ENCODE results near the gene MORN3.
"Not testable (repeated sequence)": the region's sequence is repeated elsewhere in the genome, so short reads cannot be mapped to it uniquely, and the experiment has no call there.

Gene MORN3

GRCh38 chr12:121689430-121689829 lies 20.0 kb upstream of the MORN3 start:
- H3K27ac ChIP-seq (replicated peaks): no peak overlapping the region
- no peak for DNase-seq (ENCODE audit: low read depth in 1 of 2, low spot score in 1 of 2)
- TF ChIP-seq CTCF (IDR thresholded peaks at IDR 0.05; ENCODE audit: insufficient read depth, low read length) (no peak), SPI1 (IDR thresholded peaks at IDR 0.05; ENCODE audit: borderline replicate concordance, low read depth) (no peak), REST (IDR thresholded peaks at IDR 0.05; ENCODE audit: insufficient replicate concordance, low read depth) (no peak)
- no peaks in the 10 kb centered on the region for H3K27me3 ChIP-seq (ENCODE audit: insufficient read depth, poor library complexity, severe bottlenecking)
- no peak overlapping the region for H3K4me3 ChIP-seq (replicated peaks; ENCODE audit: insufficient read depth, low read length)

GRCh38 chr12:121688966-121689365 lies 19.5 kb upstream of the MORN3 start:
- TF ChIP-seq POLR2AphosphoS5 (IDR thresholded peaks at IDR 0.05; ENCODE audit: low read depth): no peak
- no peak for DNase-seq (ENCODE audit: low read depth in 1 of 2, low spot score in 1 of 2)
- no peaks in the 10 kb centered on the region for H3K27me3 ChIP-seq (ENCODE audit: insufficient read depth, poor library complexity, severe bottlenecking)
- no peak overlapping the region for H3K27ac ChIP-seq (replicated peaks)
- H3K4me3 ChIP-seq (replicated peaks; ENCODE audit: insufficient read depth, low read length): no peak overlapping the region

- H3K27ac ChIP-seq (replicated peaks); H3K4me3 ChIP-seq (replicated peaks; ENCODE audit: insufficient read depth, low read length); H3K27me3 ChIP-seq (ENCODE audit: insufficient read depth, poor library complexity, severe bottlenecking); DNase-seq (ENCODE audit: low read depth in 1 of 2, low spot score in 1 of 2): not testable (repeated sequence)
Measured at GRCh38 chr12:121679661-121680197, 10.3 kb upstream of the MORN3 start.

GRCh38 chr12:121678716-121679300 lies 9.4 kb upstream of the MORN3 start:
- Histone ChIP-seq H3K27me3 (ENCODE audit: insufficient read depth, poor library complexity, severe bottlenecking) (no peaks in the 10 kb centered on the region), H3K4me3 (replicated peaks; ENCODE audit: insufficient read depth, low read length) (no peak overlapping the region), H3K27ac (replicated peaks) (no peak overlapping the region)
- DNase-seq (ENCODE audit: low read depth in 1 of 2, low spot score in 1 of 2): no peak
- no peak for TF ChIP-seq POLR2AphosphoS5 (IDR thresholded peaks at IDR 0.05; ENCODE audit: low read depth)
- no peak for TF ChIP-seq GABPA (IDR thresholded peaks at IDR 0.05; ENCODE audit: low read depth)
- TF ChIP-seq CTCF (IDR thresholded peaks at IDR 0.05; ENCODE audit: insufficient read depth, low read length): no peak
- TF ChIP-seq REST (IDR thresholded peaks at IDR 0.05; ENCODE audit: insufficient replicate concordance, low read depth): no peak
- TF ChIP-seq SPI1 (IDR thresholded peaks at IDR 0.05; ENCODE audit: borderline replicate concordance, low read depth): no peak

- TF ChIP-seq REST (IDR thresholded peaks at IDR 0.05; ENCODE audit: insufficient replicate concordance, low read depth): no peak
- no peak for TF ChIP-seq GABPA (IDR thresholded peaks at IDR 0.05; ENCODE audit: low read depth)
- no peak for TF ChIP-seq CTCF (IDR thresholded peaks at IDR 0.05; ENCODE audit: insufficient read depth, low read length)
- TF ChIP-seq POLR2AphosphoS5 (IDR thresholded peaks at IDR 0.05; ENCODE audit: low read depth): no peak
- TF ChIP-seq SPI1 (IDR thresholded peaks at IDR 0.05; ENCODE audit: borderline replicate concordance, low read depth): no peak
- no peak overlapping the region for H3K27ac ChIP-seq (replicated peaks)
Measured at GRCh38 chr12:121678305-121678704, 8.9 kb upstream of the MORN3 start.

More at GRCh38 chr12:121678305-121678704, 8.9 kb upstream of the MORN3 start:
- Histone ChIP-seq H3K4me3 (replicated peaks; ENCODE audit: insufficient read depth, low read length) (no peak overlapping the region), H3K27me3 (ENCODE audit: insufficient read depth, poor library complexity, severe bottlenecking) (no peaks in the 10 kb centered on the region)
- DNase-seq (ENCODE audit: low read depth in 1 of 2, low spot score in 1 of 2): no peak

Data from HL-60 (cell line).